CD4-positive, CD25-positive, alpha-beta regulatory T cell (primary cell): ENCODE measurements around the gene FADS3. TPM values are rescaled to one million over a fixed set of nuclear protein-coding genes. Genes with fewer than 3 reads are reported as not detected.

Experiments used
- ATAC-seq, 2 donors: fragments of 150-1000 bp; cut with Tn5 transposase; one replicate each; pipeline ENCODE4 v1.10.0; 2021; ENCODE audit warnings: low read depth in 2 of 2, moderate number of reproducible peaks in 2 of 2, moderate library complexity in 1 of 2
- DNase-seq, 3 donors: peaks; one replicate each; pipeline versions ENCODE4 v3.0.0 to v3.0.0-alpha.2; 2012 to 2022; ENCODE audit warnings: mixed read lengths in 1 of 3
- H3K27ac ChIP-seq: one replicate; pipeline ENCODE4 v1.7.0; 2013; ENCODE audit warnings: mild to moderate bottlenecking, low read length; ENCODE audit not compliant: insufficient read depth, poor library complexity, severe bottlenecking
- H3K27me3 ChIP-seq: one replicate; pipeline ENCODE4 v1.7.0; 2013; ENCODE audit warnings: low read length; ENCODE audit not compliant: control insufficient read depth, insufficient read depth
- H3K36me3 ChIP-seq: one replicate; pipeline ENCODE4 v1.7.0; 2013; ENCODE audit warnings: mild to moderate bottlenecking, low read length, moderate library complexity; ENCODE audit not compliant: control insufficient read depth, insufficient read depth
- H3K4me1 ChIP-seq: 2 replicates; pipeline ENCODE4 v1.7.0; 2013; ENCODE audit warnings: mild to moderate bottlenecking, low read length; ENCODE audit not compliant: insufficient read depth, control insufficient read depth, poor library complexity, severe bottlenecking
- H3K4me3 ChIP-seq: one replicate; pipeline ENCODE4 v1.7.0; 2013; ENCODE audit warnings: low read depth, mild to moderate bottlenecking, low read length, moderate library complexity
- H3K9me3 ChIP-seq, 2 experiments: 1 replicate in 1 of 2; 2 replicates in 1 of 2; pipeline ENCODE4 v1.7.0; 2013; ENCODE audit warnings: low read length in 2 of 2, mild to moderate bottlenecking in 1 of 2, moderate library complexity in 1 of 2; ENCODE audit not compliant: control insufficient read depth in 2 of 2
- H3K27ac Mint-ChIP-seq, 3 donors: one replicate each; pipeline ENCODE4 v1.8.0; 2020 to 2022; ENCODE audit warnings: mild to moderate bottlenecking in 3 of 3, mixed read lengths in 3 of 3, moderate library complexity in 2 of 3
- H3K27me3 Mint-ChIP-seq: one replicate; pipeline ENCODE4 v1.8.0; 2022; ENCODE audit warnings: mild to moderate bottlenecking, mixed read lengths
- H3K36me3 Mint-ChIP-seq: one replicate; pipeline ENCODE4 v1.8.0; 2020; ENCODE audit warnings: mixed read lengths
- H3K4me1 Mint-ChIP-seq, 4 donors: one replicate each; pipeline ENCODE4 v1.8.0; 2020 to 2022; ENCODE audit warnings: mixed read lengths in 4 of 4, mild to moderate bottlenecking in 1 of 4
- H3K4me3 Mint-ChIP-seq, 4 donors: one replicate each; pipeline ENCODE4 v1.8.0; 2020 to 2022; ENCODE audit warnings: mild to moderate bottlenecking in 4 of 4, mixed read lengths in 4 of 4, moderate library complexity in 3 of 4
- H3K9me3 Mint-ChIP-seq, 7 donors: one replicate each; pipeline ENCODE4 v1.8.0; 2020 to 2022; ENCODE audit warnings: mixed read lengths in 7 of 7, mild to moderate bottlenecking in 3 of 7, moderate library complexity in 2 of 7
- polyA plus RNA-seq, 4 donors: library from polyadenylated mRNA; unstranded; fragments of 300-500 nt; fragmentation: Illumina TruSeq; gene quantifications; one replicate each; pipeline ENCODE4 v1.2.3, GENCODE V29; 2021
- total RNA-seq: library from RNA; stranded (reverse); gene quantifications from one replicate; pipeline ENCODE4 v1.2.3, GENCODE V29; 2022

Gene FADS3
- total and polyA plus RNA-seq, 5 donors from 2014 or later = 0.87 to 15.8 (median 1.4) TPM

GRCh38 chr11:61864814-61865775, 26.2 kb downstream of the FADS3 start:
- no peaks in the 10 kb centered on the region for H3K36me3 Mint-ChIP-seq
- no peak overlapping the region for H3K4me3 ChIP-seq
- no peaks in the 10 kb centered on the region for H3K27me3 ChIP-seq
- H3K27ac Mint-ChIP-seq = no peak overlapping the region
- no peaks in the 10 kb centered on the region for H3K36me3 ChIP-seq
- peaks cover 0 to 1% (median 0%) of the 10 kb centered on the region in 7 donors for H3K9me3 Mint-ChIP-seq
- ATAC-seq = no peak
- H3K4me3 Mint-ChIP-seq = no peak overlapping the region
- H3K27ac ChIP-seq = no peak overlapping the region
- H3K27me3 Mint-ChIP-seq = no peaks in the 10 kb centered on the region
- DNase-seq = no peak
- H3K4me1 ChIP-seq = no peaks in the 10 kb centered on the region
- no peaks in the 10 kb centered on the region for H3K4me1 Mint-ChIP-seq
- no peaks in the 10 kb centered on the region for H3K9me3 ChIP-seq

GRCh38 chr11:61863548-61864081, 27.7 kb downstream of the FADS3 start:
- no peak overlapping the region for H3K27ac Mint-ChIP-seq
- H3K27me3 ChIP-seq = no peaks in the 10 kb centered on the region
- no peak overlapping the region for H3K4me3 Mint-ChIP-seq
- no peak overlapping the region for H3K4me3 ChIP-seq
- H3K9me3 ChIP-seq = no peaks in the 10 kb centered on the region
- H3K4me1 ChIP-seq = no peaks in the 10 kb centered on the region
- H3K4me1 Mint-ChIP-seq = no peaks in the 10 kb centered on the region
- H3K27me3 Mint-ChIP-seq = no peaks in the 10 kb centered on the region
- no peaks in the 10 kb centered on the region for H3K9me3 Mint-ChIP-seq
- H3K27ac ChIP-seq = no peak overlapping the region
- DNase-seq (no peak), ATAC-seq (no peak)
- H3K36me3 Mint-ChIP-seq = no peaks in the 10 kb centered on the region
- H3K36me3 ChIP-seq = no peaks in the 10 kb centered on the region

GRCh38 chr11:61862714-61863547, 28.4 kb downstream of the FADS3 start:
- DNase-seq = no peak
- H3K4me3 Mint-ChIP-seq = no peak overlapping the region
- H3K27ac Mint-ChIP-seq = no peak overlapping the region
- no peak overlapping the region for H3K27ac ChIP-seq
- no peaks in the 10 kb centered on the region for H3K27me3 Mint-ChIP-seq
- no peaks in the 10 kb centered on the region for H3K4me1 Mint-ChIP-seq
- ATAC-seq = no peak
- no peaks in the 10 kb centered on the region for H3K9me3 ChIP-seq
- no peaks in the 10 kb centered on the region for H3K27me3 ChIP-seq
- no peaks in the 10 kb centered on the region for H3K36me3 Mint-ChIP-seq
- H3K4me1 ChIP-seq = no peaks in the 10 kb centered on the region
- no peak overlapping the region for H3K4me3 ChIP-seq
- no peaks in the 10 kb centered on the region for H3K9me3 Mint-ChIP-seq
- no peaks in the 10 kb centered on the region for H3K36me3 ChIP-seq

GRCh38 chr11:61861634-61862033, 29.7 kb downstream of the FADS3 start:
- no peak for ATAC-seq
- DNase-seq = no peak
- no peaks in the 10 kb centered on the region for H3K36me3 Mint-ChIP-seq
- Histone ChIP-seq H3K27ac (no peak overlapping the region), H3K9me3 (no peaks in the 10 kb centered on the region), H3K4me1 (no peaks in the 10 kb centered on the region), H3K27me3 (no peaks in the 10 kb centered on the region), H3K4me3 (no peak overlapping the region), H3K36me3 (no peaks in the 10 kb centered on the region)
- H3K27me3 Mint-ChIP-seq = no peaks in the 10 kb centered on the region
- no peak overlapping the region for H3K27ac Mint-ChIP-seq
- H3K4me1 Mint-ChIP-seq = no peaks in the 10 kb centered on the region
- no peak overlapping the region for H3K4me3 Mint-ChIP-seq
- H3K9me3 Mint-ChIP-seq = no peaks in the 10 kb centered on the region

- Histone ChIP-seq H3K4me1 (no peaks in the 10 kb centered on the region), H3K9me3 (no peaks in the 10 kb centered on the region), H3K27me3 (no peaks in the 10 kb centered on the region), H3K36me3 (no peaks in the 10 kb centered on the region), H3K27ac (no peak overlapping the region), H3K4me3 (no peak overlapping the region)
- no peaks in the 10 kb centered on the region for H3K27me3 Mint-ChIP-seq
- no peaks in the 10 kb centered on the region for H3K36me3 Mint-ChIP-seq
- H3K9me3 Mint-ChIP-seq = no peaks in the 10 kb centered on the region
- ATAC-seq (no peak), DNase-seq (no peak)
- H3K27ac Mint-ChIP-seq = peak overlapping the region in 1 of 3 donors; percentile 74
- H3K4me1 Mint-ChIP-seq = no peaks in the 10 kb centered on the region
- no peak overlapping the region for H3K4me3 Mint-ChIP-seq
Observed at GRCh38 chr11:61860054-61860903, 31.1 kb downstream of the FADS3 start.

GRCh38 chr11:61855939-61856680, 35.2 kb downstream of the FADS3 start:
- H3K4me1 Mint-ChIP-seq = no peaks in the 10 kb centered on the region
- no peaks in the 10 kb centered on the region for H3K9me3 Mint-ChIP-seq
- H3K9me3 ChIP-seq = no peaks in the 10 kb centered on the region
- DNase-seq = no peak
- no peaks in the 10 kb centered on the region for H3K27me3 Mint-ChIP-seq
- no peak overlapping the region for H3K27ac Mint-ChIP-seq
- H3K4me1 ChIP-seq = no peaks in the 10 kb centered on the region
- no peak for ATAC-seq
- H3K36me3 ChIP-seq = no peaks in the 10 kb centered on the region
- H3K36me3 Mint-ChIP-seq = no peaks in the 10 kb centered on the region
- H3K4me3 Mint-ChIP-seq = no peak overlapping the region
- no peak overlapping the region for H3K4me3 ChIP-seq
- H3K27ac ChIP-seq = no peak overlapping the region
- H3K27me3 ChIP-seq = no peaks in the 10 kb centered on the region
